Inflammatory macrophage treated with lipopolysaccharide for 4 hours (primary cell): ENCODE results near the gene ATG4C.

Experiments used
- DNase-seq: peaks from one replicate; pipeline ENCODE4 v3.0.0-alpha.2; 2020

ATG4C gene

DNA sequence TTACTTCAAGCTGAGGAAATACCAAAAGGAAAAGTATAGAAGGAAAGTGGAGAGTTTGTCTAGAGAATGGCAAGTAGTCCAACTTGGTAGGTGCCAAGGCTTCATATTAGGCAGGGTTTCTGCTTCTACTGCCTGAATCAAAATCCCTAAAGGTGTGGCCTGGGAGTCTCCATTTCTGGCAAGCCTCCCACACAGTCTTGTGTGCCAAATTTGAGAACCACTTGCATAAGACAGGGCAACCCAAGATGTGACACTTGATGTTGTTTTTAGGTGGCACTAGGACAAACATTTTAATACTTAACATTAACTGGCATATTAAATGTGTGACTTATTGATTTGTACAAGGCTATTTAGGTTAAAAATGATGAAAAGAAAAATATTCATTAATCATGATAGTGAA, 60.1 kb downstream of the ATG4C start:
- DNase-seq: peak; percentile 6

DNA sequence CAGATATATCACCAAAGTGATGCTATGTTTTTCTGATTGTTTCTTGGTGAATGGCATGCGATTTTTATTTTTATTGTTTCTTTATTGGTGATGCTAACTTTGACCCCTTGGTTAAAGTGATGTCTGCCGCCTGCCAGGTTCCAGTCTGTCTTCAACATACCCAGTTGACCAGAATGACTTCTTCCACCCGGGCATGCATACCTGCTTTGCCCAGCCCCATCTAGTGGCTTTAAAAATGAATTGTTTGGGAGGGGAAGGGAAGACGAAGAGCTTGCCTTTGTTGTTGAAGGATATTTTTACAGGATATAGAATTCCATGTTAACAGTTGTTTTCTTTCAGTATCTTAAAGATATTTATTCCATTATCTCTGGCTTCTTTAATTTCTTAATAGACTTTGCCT, 65.1 kb downstream of the ATG4C start:
- DNase-seq: no peak

GRCh38 chr1:62852253-62852652, 68.3 kb downstream of the ATG4C start:
- no peak for DNase-seq

GRCh38 chr1:62856960-62857359, 73.0 kb downstream of the ATG4C start:
- DNase-seq: no peak

DNA sequence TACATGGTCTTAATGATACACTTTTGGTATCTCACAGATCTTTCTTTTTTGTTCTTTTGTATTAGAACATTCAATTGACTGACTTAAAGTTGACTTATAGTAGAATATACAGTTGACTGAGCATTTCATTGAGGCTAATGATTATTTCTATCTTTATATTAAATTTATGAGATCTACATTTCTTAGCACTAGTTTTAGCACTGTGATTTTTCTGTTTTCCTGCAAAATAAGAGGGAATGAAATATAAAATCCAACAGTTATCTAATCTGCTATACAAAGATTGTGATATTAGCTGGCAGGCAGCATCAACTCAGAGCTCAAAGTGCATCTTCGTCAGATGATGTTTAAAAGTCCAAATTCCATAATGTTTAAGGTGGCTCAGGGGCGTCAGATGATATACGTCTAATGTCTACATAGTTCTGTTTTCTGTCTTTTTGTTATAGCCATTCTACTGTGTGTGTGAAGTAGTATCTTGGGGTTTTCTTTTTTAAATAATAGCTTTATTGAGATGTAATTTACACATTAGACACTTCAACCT, 85.4 kb downstream of the ATG4C start:
- no peak for DNase-seq

GRCh38 chr1:62870148-62870547, 86.2 kb downstream of the ATG4C start:
- DNase-seq: no peak

- no peak for DNase-seq
Measured at GRCh38 chr1:62875676-62876075, 91.7 kb downstream of the ATG4C start.

GRCh38 chr1:62876535-62876934, 92.6 kb downstream of the ATG4C start:
- no peak for DNase-seq

GRCh38 chr1:62877579-62877978, 93.6 kb downstream of the ATG4C start:
- DNase-seq: no peak

GRCh38 chr1:62879962-62880361, 96.0 kb downstream of the ATG4C start:
- no peak for DNase-seq

GRCh38 chr1:62882201-62883104, 98.5 kb downstream of the ATG4C start:
- no peak for DNase-seq

GRCh38 chr1:62884156-62884740, 100.3 kb downstream of the ATG4C start:
- DNase-seq: no peak

GRCh38 chr1:62887799-62888507, 104.0 kb downstream of the ATG4C start:
- DNase-seq: no peak

GRCh38 chr1:62891956-62892562, 108.1 kb downstream of the ATG4C start:
- no peak for DNase-seq

DNA sequence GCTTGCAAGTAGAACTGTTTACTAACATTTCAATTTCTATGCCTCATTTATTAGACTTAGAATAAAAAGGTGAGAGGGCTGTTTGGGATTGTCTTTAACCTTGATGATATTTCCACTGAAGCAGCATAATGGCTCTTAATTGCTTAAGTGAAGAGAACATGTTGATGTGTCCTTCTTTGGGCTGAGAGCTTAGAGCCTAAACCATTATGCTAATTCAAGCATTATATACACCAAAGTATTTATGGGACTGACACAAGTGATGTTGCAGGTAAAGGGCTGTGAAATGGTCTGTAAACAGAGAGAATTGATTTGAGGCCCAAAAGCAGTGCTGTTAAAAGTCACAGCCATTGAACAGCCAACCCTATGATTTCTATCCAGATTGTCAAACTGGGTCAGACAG, 113.9 kb downstream of the ATG4C start:
- no peak for DNase-seq

DNA sequence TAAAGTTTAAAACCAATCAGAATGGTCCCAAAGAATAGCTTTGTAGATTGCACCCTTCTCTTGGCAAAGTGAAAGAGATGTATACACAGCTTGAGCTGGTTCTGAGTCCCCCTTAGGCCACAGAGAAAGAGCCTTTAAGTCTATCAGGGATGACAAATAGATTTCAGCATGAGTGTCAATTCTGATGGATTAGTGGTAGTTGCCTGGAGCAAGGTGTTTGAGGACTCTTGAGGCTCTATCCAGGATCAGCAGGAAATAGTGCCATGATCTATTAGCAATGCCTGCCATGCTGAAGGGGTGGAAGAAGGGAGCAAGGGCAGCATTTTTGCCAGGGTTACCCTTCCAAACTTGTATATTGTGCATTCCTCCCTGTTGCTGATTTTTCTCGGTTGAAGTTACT, 116.6 kb downstream of the ATG4C start:
- no peak for DNase-seq

GRCh38 chr1:62901650-62902049, 117.7 kb downstream of the ATG4C start:
- no peak for DNase-seq

DNA sequence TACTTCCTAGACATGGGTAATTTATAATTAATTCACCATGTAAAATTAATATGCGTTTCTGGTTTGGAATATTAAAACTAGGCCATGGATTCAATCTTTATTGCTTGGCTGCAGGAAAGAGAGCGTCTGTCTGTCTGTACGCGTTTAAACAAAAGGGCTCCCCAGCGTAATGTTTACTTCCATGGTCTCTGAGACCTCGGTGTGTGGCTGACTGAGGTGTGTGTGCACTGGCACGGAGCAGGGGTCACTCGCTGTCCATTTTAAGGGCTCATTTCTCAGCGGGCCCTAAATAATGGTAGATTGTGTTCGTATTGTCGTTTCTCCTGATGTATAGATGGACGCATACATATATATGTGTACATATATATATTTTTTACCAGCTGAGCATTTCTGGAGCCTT, 119.6 kb downstream of the ATG4C start:
- no peak for DNase-seq

DNA sequence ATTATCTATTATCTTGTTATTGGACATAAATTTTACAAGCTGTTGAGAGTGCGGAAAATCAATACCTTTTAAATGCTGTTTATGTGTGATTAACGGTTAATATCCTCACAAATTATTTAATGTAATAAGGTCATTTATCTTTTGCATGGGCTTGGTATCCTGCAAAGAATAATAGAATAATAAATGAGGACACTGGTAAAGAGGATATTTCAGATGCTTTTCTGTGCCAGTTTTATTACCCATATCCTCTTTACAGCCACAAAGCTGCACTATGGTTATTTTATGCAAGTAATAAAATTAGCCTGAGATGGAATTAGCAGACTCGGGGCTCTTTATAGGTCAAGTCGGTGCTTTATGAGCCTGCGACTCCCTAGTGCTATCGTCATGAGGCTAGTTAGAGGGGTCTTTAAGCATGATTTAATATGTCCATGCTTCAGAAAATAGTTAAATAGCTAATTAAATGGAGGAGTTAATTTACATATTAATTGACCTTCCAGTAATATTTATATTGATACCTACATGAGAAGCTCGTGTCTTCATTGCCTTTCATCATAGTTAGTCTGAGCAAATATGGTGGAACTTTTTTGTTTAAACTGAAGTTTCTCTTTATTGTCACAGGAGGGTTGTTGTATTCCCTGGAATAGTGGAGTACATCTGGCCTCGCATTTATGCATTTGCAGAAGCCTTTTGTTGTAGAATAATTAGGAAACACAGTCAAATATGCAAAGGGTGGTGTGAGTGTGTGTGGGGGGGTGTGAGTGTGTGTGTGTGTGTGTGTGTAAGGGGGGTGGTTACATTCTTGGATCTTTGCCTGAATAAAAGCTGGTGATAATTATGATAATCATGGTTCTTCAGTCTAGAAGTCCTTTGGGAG, 120.3 kb downstream of the ATG4C start:
- no peak for DNase-seq

- DNase-seq: no peak
Measured at GRCh38 chr1:62904856-62905225, 120.9 kb downstream of the ATG4C start.

DNA sequence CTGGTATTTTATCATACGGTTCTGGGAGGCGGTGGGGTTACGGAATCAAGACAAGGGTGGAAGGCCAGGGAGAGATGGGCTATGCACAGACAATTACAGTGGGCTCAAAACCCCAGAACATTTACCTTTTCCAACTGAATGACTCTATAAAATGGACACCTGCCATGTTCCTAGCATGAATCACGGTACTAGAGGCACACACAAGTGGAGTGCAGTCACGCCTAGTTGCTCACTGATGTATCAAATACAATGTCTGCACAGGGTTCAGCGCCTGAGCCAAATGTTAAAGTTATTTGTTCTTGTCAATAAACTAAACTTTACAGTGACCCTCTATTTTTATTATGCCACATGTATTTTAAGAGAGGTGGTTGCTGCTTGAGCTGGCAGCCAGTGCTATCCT, 121.4 kb downstream of the ATG4C start:
- no peak for DNase-seq

- DNase-seq: no peak
Measured at GRCh38 chr1:62905872-62906271, 121.9 kb downstream of the ATG4C start.
